UCSD-AML1 (cell line): ENCODE data around the gene ACTRT2.

Experiments
- DNase-seq: peaks from one replicate; lab custom pipeline; 2025; ENCODE audit not compliant: unreplicated experiment; lab: John Stamatoyannopoulos, UW

ACTRT2 gene

GRCh38 chr1:3052501-3052900, 31.2 kb downstream of the ACTRT2 start:
- DNase-seq = no peak

DNA sequence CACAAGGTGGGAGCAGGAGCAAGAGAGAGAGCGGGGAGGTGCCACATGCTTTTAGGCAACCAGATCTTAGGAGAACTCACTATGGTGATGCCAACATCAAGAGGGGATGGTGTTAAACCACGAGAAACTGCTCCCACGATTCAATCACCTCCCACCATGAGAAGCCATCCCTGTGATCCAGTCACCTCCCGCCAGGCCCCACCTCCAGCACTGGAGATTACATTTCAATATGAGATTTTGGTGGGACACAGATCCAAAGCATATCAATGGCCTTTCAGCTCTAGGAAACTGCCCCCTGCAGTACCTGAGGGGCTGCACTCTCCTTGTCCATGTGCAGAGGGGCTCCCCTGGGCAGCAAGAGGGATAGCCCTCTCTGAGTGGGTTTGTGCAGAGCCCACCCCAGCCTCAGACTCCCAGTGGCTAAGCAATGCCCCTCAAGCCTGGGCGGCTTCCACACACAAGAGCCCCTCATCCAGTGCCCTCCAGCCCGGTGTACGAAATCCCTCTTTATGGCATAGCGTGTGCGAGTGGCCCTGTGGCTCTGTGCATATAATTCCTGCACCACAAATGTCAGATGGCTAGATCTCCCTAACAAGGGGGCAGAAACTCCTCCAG, 32.2 kb downstream of the ACTRT2 start:
- DNase-seq = no peak

DNA sequence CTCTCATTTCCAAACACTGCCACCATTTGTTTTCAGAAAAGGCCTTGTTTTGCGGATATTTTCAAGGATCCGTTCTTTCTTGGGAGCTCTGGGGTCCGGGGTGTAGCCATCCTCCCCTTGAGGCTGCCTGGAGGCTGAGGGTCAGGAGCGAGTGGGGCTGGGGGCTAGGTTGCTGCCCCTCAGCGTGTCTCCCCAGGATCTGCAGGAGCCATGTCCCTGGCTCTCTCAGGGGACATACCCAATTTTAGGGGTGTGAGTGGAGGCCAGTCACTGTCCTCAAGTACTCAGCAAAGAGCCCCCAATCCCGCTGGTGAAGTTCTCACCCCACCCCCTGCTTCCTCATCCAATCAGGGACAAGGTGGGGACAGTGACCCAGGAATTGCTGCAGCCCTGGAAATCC, 32.7 kb downstream of the ACTRT2 start:
- DNase-seq = no peak

DNA sequence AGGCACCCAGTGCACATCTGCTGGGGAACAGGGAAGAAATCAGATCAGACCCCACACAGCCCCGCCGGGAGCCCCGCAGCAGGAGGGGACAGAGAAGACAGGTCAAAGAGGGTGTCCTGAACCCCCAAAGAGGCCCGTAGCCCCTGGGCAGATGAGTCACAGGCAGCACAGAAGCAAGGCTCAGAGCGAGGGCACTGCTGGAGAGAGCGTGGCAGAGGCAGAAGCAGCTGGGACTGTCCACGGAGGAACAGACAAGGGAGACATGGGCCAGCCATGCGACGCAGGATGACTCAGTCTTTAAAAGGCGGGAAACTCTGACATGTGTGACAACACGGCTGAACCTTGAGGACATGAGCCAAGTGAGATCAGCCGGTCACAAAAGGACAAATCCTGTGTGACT, 33.2 kb downstream of the ACTRT2 start:
- DNase-seq = no peak

DNA sequence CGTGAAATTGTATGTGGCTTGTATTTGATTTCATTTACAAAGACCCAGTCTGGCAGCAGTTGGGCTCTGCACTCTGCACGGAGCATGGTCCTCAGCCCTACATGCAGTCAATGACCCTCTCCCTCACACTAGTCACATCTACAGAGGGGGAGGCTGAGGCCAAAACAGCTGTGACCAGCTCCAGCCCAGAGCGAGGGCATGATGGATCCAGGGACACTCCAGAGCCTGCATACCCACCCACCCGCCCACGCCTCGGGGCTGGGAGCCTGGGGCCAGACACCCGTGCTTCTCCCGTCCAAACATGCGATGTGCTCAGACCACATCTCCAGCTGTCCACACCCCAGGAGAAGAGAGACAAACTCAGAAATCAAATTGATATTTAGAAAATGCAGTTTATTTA, 33.8 kb downstream of the ACTRT2 start:
- DNase-seq = no peak

DNA sequence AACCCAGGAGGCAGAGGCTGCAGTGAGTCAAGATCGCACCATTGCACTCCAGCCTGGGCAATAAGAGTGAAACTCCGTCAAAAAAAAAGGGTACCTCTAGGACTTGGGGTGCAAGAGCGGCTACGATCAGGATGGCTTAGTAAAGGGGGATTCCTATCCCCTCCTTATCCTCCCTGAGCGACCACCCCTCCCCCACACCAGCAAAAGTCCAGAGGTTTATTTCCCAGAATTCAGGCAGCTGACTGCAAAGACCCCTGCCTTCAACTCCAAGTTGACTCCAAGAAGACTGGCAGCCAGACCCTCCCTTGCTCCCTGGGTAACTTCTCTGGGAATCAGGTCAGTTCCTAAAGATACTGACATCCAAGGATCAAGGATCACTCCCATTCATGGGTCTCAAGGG, 35.4 kb downstream of the ACTRT2 start:
- DNase-seq = no peak

DNA sequence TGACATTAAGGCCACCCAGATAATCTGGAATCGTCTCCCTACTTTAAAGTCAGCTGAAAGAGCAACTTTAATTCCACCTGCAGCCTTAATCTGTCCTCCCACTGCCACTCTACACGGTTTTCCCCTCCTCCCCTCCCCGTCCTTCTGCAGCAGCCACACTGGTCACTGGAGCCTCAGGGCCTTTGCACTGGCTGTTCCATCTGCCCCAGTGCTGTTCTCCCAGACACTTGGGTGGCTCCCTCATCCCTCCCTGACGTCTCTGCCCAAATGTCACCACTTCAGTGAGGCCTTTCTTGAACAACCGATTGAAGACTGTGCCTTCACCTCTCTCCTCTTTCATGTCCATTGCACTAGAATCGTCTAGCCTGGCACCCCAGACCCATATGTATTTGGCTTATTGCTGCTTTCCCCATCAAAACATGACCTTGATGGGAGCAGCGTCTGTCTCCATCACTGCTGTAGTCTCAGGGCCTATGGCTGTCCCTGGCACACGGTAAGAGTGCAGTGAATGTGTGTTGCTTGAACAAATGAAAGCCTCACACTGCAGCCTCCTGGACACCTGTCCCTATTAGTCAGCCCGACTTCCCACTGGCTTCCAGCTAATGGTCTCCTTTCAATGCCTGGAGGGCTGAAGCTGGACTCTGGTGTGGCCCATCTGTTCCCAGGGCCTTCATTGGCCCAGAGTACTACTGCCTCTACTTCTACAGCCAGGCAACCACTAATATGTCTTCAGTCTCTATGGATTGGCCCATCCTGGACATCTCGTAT, 37.2 kb downstream of the ACTRT2 start:
- DNase-seq = no peak

DNA sequence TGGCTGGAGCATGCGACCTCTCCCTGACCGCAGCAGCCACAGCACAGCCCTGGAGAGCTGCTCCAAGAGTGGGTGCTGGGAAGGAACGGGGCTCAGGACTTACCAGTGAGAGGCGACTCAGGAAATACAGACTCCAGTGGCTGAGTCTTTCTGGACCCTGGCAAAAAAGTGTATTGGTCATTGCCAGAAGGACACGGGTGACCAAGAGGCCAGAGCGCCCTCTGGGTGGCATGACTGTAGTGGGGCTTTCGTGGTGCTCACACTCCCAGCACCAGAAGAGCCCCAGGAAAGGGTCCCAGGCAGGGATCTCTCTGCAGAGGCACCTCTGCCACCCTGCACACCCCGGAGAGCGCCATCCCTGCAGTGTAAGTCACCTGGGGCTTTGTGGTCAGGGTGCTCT, 38.9 kb downstream of the ACTRT2 start:
- DNase-seq = no peak

DNA sequence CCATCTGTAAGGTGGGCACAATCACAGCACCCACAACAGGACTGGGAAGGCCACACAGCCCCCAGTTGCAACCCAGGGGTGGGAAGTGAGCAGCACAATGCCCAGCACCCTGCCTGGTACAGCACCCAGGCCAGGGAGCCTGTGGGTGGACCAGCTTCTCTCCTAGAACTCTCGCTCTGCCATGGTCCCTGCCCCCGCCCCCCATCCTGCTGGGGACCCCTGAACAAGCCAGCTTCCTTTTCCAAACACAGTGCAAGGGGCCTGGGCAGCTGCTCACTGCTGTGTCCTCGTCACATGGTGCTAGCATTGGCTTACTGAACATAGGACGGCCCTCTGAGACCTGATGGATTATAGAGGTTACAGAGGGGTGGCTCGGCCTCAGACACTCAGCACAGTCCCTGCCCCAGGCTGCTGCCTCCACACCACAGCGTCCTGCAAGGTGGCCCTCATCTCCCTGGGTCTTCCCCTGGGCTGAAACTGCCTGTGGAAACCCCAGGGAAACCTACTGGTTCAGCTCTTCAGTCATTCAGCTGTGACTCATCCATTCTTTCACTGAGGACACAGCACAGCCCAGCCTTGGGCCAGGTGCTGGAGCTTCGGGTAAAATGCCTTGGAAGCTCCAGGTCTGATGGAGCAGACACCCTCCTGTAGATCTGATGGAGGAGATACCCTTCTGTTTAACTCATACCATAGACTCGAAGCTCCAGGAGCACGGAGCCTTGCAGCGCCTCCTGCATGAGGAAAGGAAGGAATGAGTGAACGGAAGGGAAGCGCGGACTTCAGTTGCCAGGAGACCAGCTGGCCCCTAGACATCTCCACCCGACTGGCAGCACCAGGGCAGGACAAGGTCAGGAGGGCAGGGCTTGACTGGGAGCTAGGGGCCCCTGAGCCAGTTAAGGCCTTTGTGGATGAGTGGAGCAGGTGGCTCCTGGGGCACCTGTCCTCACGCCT, 39.6 kb downstream of the ACTRT2 start:
- no peak for DNase-seq

GRCh38 chr1:3061566-3061965, 40.3 kb downstream of the ACTRT2 start:
- no peak for DNase-seq

- DNase-seq = no peak
These were observed 40.8 kb downstream of the ACTRT2 start for GRCh38 chr1:3061981-3062615.

GRCh38 chr1:3062616-3063378, 41.5 kb downstream of the ACTRT2 start:
- DNase-seq = no peak

GRCh38 chr1:3063379-3064295, 42.4 kb downstream of the ACTRT2 start:
- DNase-seq = no peak

DNA sequence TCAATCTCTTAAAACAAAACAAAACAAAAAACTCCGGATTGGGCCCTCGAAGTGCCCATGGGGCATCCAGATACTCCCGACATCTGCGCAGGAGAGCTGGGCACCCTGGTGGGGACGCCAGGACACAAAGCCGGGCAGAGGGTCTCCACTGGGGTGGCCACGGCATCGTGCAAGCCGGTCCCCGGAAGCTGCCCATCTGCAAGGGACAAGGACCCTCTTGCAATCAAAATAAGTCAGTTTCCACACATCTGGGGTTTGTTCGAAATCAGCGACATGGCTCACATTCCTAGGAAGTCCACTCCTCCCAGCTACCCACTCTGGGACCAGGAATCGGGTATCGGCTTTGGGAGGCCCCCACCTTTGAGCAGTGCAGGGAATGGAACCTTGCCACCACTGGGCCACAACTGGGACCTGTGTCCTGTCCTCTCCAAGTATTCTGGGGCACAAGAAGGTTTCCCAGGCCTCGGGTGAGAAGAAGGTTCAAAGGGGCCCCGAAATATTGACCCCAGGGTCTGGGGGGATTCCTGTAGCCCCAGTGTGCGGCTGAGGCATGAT, 43.1 kb downstream of the ACTRT2 start:
- DNase-seq = no peak

- no peak for DNase-seq
These were observed 43.6 kb downstream of the ACTRT2 start for GRCh38 chr1:3064901-3065300.

DNA sequence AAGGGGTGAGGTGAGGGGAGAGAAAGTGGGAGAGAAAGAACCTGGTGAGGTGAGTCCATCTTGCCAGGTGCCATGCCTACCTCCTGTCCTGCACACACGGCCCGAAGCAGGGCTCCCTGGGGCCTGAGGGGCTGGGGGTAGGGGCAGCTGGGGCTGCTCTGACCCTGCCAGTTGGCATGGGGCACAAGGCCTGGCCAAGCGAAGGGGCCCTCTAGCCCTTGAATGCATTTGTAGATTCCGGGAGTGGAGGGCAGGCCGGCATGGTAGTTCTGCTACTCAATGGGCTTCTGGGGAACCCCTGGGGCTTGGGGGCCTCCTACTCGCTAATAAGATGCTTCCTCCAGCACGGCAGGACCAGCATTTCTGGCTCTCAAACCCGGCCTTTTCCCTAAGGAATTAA, 44.1 kb downstream of the ACTRT2 start:
- DNase-seq = no peak

DNA sequence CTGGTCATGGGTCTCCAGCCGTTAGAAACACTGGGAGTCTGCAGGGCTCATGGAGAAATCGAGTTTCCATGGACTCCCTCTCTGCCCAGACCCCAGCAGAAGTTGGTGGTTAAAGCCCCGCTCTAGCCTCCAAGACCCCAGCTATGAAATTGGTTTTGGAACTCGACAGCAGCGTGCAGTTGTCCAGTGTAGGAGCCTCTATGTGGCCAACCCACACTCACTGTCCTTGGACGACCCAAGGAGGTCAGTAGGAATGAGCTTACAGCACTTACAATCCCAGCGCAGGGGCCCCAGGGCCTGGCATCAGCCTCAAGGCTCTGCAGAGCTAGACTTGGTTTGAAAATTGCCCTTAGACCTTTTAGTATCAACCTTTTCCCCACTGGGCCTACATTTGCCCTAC, 44.5 kb downstream of the ACTRT2 start:
- no peak for DNase-seq

DNA sequence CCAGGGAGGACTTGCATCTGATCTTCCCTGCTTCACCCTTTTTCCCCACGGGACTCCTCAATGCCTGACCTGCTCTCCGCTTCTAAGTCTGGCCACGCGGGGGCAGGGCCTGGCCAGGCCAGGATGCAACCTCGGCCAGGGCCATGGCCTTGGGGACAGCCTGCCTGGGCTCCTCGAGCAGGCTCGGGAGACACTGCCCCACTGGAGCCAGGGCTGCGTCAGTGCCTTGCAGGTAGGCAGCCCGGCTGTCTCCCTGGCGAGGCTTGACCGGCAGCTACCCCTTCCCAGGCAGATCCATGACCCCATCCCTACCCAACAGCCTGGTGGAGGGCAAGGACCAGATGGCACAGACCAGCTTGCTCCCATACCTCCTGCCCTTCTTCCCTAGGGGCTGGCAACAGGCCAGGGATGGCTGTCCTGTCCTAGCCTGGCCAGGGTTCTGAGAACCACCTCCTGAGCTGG, 45.0 kb downstream of the ACTRT2 start:
- DNase-seq = no peak

GRCh38 chr1:3066826-3067225, 45.6 kb downstream of the ACTRT2 start:
- DNase-seq = no peak
